ENCODE results near the gene LIMK1.

The LIMK1 gene

DNA sequence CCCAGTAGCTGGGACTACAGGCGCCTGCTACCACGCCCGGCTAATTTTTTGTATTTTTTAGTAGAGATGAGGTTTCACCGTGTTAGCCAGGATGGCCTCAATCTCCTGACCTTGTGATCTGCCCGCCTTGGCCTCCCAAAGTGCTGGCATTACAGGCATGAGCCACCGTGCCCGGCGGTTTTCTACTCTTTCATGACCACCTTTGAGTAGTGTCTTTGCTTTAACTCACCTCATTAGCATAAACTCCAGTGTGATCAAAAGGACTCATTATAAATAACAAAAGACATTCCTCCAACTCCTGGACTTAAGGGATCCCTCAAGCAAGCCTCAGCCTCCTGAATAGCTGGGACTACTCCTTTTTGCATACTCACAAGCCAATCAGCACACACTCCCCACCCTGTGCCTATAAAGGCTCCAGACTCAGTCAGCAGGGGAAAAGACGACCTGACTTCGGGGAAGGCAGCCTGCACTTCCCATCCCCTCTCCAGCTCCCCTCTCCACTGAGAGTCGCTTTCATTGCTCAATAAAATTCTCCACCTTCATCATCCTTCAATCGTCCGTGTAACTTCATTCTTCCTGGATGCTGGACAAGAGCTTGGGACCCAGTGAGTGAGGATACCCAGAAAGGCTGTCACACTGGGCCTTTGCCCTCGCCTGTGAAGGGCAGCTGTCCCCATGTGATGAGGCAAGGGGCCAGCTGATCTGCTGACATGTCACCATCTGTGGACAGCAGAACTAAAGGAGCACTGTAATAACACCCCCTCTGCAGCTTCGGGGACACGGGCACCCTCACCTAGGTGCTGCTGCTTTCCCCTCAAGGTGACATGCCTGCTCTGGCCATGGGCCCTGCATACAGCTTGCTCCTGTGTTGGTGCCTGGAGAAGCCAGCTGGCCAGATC is 55.6 kb downstream of the LIMK1 start:
- Histone ChIP-seq H3K27me3 (no peaks in the 10 kb centered on the region), H3K9me3 (no peaks in the 10 kb centered on the region), H3K4me1 (ENCODE audit: control insufficient read depth in 1 of 2, insufficient read depth in 1 of 2, low read depth in 1 of 2, low read length in 1 of 2) (peaks cover 0 to 9% of the 10 kb centered on the region in 2 experiments), H3K27ac (no peak overlapping the region), H3K4me3 (ENCODE audit: low read depth in 1 of 2, low read length in 1 of 2) (no peak overlapping the region), H3K36me3 (no peaks in the 10 kb centered on the region)
- TF ChIP-seq CTCF (IDR thresholded peaks at IDR 0.05) = no peak

- Histone ChIP-seq H3K9me3 (no peaks in the 10 kb centered on the region), H3K4me1 (ENCODE audit: control insufficient read depth in 1 of 2, insufficient read depth in 1 of 2, low read depth in 1 of 2, low read length in 1 of 2) (no peaks in the 10 kb centered on the region), H3K27me3 (no peaks in the 10 kb centered on the region), H3K36me3 (no peaks in the 10 kb centered on the region), H3K27ac (no peak overlapping the region), H3K4me3 (ENCODE audit: low read depth in 1 of 2, low read length in 1 of 2) (no peak overlapping the region)
- no peak for TF ChIP-seq CTCF (IDR thresholded peaks at IDR 0.05)
Measured at GRCh38 chr7:74141705-74142104, 58.1 kb downstream of the LIMK1 start.

GRCh38 chr7:74143383-74143782 is 59.8 kb downstream of the LIMK1 start:
- H3K27me3 ChIP-seq = no peaks in the 10 kb centered on the region
- H3K4me3 ChIP-seq (ENCODE audit: low read depth in 1 of 2, low read length in 1 of 2) = no peak overlapping the region
- no peaks in the 10 kb centered on the region for H3K4me1 ChIP-seq (ENCODE audit: control insufficient read depth in 1 of 2, insufficient read depth in 1 of 2, low read depth in 1 of 2, low read length in 1 of 2)
- H3K36me3 ChIP-seq = no peaks in the 10 kb centered on the region
- H3K27ac ChIP-seq = no peak overlapping the region
- H3K9me3 ChIP-seq = no peaks in the 10 kb centered on the region
- TF ChIP-seq CTCF (IDR thresholded peaks at IDR 0.05) = no peak

DNA sequence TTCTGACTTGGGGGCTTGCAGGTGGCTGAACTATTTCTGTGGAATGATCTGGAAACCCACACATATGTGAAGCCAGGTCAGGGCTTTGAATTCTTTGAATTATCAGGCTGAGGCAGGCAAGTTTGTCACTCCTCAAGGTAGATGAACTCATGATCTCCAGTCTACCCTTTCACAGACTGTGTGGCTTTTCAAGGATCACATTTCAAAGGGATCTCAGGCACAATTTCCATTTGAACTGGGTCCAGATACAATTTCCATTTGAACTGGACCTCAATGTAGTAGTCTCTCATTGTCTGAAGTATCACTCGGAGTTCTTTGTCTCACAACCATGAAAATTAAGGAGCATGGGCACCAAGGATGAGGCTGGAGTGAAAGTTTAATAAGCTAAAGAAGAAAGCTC is 64.9 kb downstream of the LIMK1 start:
- no peak overlapping the region for H3K4me3 ChIP-seq (ENCODE audit: low read depth in 1 of 2, low read length in 1 of 2)
- no peaks in the 10 kb centered on the region for H3K9me3 ChIP-seq
- H3K4me1 ChIP-seq (ENCODE audit: control insufficient read depth in 1 of 2, insufficient read depth in 1 of 2, low read depth in 1 of 2, low read length in 1 of 2) = no peaks in the 10 kb centered on the region
- no peak overlapping the region for H3K27ac ChIP-seq
- no peaks in the 10 kb centered on the region for H3K36me3 ChIP-seq
- no peak for TF ChIP-seq CTCF (IDR thresholded peaks at IDR 0.05)
- no peaks in the 10 kb centered on the region for H3K27me3 ChIP-seq

DNA sequence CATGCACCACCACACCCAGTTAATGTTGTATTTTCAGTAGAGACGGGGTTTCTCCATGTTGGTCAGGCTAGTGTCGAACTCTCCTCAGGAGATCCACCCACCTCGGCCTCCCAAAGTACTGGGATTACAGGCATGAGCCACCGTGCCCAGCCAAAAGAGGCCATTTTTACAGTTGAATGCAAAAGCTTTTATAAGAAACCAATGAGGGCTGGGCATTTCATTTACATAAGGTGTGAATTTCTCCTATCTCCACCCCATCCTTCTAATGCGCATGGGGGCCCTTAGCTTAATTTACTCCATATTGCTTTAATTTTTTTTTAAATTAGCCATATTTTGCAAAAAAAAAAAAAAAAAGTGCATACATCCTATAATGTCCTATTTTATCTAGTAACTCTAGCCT is 65.5 kb downstream of the LIMK1 start:
- no peak for TF ChIP-seq CTCF (IDR thresholded peaks at IDR 0.05)
- Histone ChIP-seq H3K27ac (no peak overlapping the region), H3K4me3 (ENCODE audit: low read depth in 1 of 2, low read length in 1 of 2) (no peak overlapping the region), H3K36me3 (no peaks in the 10 kb centered on the region), H3K9me3 (no peaks in the 10 kb centered on the region), H3K27me3 (no peaks in the 10 kb centered on the region), H3K4me1 (ENCODE audit: control insufficient read depth in 1 of 2, insufficient read depth in 1 of 2, low read depth in 1 of 2, low read length in 1 of 2) (no peaks in the 10 kb centered on the region)

Data from neutrophil (primary cell).